GM18951 (cell line): ENCODE data around the gene SMC1B.

ENCODE experiments used
- POLR2A ChIP-seq: IDR thresholded peaks from 4 replicates; pipeline ENCODE4 v1.6.1; 2011; ENCODE audit warnings: mild to moderate bottlenecking; ENCODE audit not compliant: insufficient read length, insufficient read depth; ENCODE audit errors: extremely low read depth
- in situ Hi-C: fragments of 300-500 bp; cut with MboI; formaldehyde crosslinking; loops from one replicate; pipeline ENCODE4 v1.12.0; 2022; ENCODE audit warnings: low sequenced_read_pairs, mixed read lengths, inconsistent platforms; ENCODE audit not compliant: unreplicated experiment

Gene SMC1B

GRCh38 chr22:45324311-45324711 is 89.1 kb downstream of the SMC1B start:
- no peak for TF ChIP-seq POLR2A
- in situ Hi-C loops, result no loop called here

GRCh38 chr22:45323695-45324094 is 89.7 kb downstream of the SMC1B start:
- in situ Hi-C loops, result no loop called here
- TF ChIP-seq POLR2A, result no peak

DNA sequence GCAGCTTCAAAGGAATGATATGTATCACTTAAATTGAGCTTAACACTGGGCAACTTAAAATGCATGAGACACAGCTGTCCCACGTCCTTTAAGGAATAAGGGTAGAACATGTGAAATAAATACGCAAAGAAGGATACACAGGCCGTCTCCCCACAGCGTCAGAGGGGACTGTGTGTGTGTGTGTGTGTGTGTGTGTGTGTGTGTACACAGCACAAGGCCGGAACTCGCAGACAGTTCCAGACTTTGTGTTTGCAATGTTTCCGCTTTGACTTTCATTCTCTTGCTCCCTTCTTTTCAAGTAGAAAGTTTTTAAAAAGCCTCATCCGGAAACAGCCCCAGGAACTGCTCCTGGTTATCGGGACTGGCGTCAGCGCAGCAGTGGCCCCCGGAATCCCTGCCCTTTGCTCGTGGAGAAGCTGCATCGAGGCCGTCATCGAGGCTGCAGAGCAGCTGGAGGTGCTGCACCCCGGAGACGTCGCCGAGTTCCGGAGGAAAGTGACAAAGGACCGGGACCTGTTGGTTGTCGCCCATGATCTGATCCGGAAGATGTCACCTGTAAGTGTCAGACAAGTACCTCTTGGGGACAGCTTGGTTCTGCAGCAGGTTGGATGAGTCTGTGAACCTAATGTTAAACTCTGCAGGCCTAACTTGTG is 90.4 kb downstream of the SMC1B start:
- in situ Hi-C loops, result no loop called here
- no peak for TF ChIP-seq POLR2A

DNA sequence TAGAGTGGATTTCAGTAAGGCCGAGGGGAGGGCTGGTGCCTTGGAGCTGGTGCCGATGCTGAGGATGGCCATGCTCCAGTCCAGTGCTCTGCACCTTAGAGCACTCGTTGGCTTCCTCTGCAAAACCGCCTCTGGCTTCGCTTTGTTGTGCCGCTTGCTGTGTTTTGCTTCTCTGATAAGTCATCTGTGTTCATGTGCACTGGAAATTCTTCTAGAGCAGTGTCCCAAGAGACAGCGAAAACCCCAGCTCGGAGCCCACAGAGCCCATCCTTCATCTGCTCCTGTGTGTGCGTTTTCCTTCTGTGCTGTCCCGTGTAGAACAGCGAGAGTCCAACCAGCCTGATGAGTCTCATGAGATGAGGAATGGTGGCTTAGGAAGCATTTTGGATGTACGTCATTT is 91.6 kb downstream of the SMC1B start:
- in situ Hi-C loops, result no loop called here
- TF ChIP-seq POLR2A, result no peak

DNA sequence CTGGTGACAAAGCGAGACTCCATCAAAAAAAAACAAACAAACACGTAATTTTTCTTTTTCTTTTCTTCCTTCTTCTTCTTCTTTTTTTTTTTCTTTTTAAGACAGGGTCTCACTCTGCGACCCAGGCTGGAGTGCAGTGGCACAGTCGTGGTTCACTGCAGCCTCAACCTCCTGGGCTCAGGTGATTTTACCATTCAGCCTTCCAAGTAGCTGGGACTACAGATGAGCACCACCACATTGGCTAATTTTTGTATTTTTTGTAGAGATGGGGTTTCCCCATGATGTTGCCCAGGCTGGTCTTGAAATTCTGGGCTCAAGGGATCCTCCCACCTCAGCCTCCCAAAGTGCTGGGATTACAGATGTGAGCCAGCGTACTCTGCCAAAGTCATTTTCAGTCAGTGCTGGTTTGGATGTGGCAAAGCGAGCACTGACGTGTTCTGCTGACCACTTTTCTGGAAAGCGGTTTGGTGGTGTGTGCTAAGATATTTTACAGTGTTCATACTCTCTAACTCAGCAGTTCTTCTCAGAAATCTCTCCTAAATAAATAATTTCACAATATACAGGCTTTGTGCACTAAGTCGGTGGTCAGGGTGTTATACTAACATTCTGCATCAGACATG is 92.9 kb downstream of the SMC1B start:
- in situ Hi-C loops, result no loop called here
- TF ChIP-seq POLR2A, result no peak

DNA sequence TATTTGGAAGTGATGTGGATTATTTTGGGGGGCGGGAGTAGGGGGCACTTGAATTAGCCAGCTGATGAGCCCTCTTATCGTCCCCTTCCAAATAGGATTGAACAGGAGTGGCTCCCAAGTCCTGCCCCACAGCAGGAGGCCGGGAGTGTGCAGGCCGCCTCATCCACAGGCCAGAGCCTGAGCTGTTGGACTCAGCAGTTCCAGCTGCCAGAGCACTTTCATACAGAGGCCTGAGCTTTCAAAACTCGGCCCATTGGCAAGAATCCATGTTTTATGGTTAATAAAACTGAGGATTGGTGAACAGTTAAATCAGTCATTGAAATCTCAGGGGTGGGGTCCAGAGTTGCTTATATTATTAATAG is 94.1 kb downstream of the SMC1B start:
- in situ Hi-C loops, result no loop called here
- no peak for TF ChIP-seq POLR2A

GRCh38 chr22:45318558-45319323 is 94.7 kb downstream of the SMC1B start:
- TF ChIP-seq POLR2A, result no peak
- in situ Hi-C loops, result no loop called here

GRCh38 chr22:45318168-45318557 is 95.2 kb downstream of the SMC1B start:
- in situ Hi-C loops, result no loop called here
- TF ChIP-seq POLR2A, result no peak

DNA sequence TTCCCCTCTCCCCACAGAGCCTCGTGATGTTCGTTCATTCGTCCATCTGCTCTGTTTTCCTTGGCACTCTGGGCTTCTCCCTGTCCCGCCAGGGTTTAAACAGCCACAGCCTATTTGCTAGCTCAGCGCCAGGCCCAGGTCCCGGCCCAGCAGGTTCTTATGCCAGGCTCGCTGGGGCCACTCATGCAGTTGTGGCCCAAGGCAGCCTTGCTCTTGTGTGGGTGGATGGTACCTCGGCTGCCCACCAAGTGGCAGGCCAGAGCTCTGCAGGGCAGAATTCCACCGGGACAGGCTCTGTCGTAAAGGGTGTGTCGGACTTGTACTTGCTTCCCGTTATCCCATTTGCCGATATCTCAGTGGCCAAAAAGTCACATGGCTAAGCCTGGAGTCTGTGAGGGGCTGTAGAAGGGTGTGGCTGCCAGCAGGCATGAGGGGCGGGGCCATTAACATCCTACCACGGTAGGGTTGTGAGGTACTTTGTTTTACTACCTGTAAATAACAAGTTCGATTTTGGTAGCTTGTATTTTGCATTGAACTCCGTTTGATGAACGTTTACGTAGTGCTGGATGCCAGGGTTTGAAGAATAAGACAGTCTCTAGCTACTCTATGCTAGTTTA is 95.7 kb downstream of the SMC1B start:
- in situ Hi-C loops, result no loop called here
- no peak for TF ChIP-seq POLR2A

GRCh38 chr22:45316796-45317526 is 96.4 kb downstream of the SMC1B start:
- in situ Hi-C loops, result no loop called here
- TF ChIP-seq POLR2A, result no peak

DNA sequence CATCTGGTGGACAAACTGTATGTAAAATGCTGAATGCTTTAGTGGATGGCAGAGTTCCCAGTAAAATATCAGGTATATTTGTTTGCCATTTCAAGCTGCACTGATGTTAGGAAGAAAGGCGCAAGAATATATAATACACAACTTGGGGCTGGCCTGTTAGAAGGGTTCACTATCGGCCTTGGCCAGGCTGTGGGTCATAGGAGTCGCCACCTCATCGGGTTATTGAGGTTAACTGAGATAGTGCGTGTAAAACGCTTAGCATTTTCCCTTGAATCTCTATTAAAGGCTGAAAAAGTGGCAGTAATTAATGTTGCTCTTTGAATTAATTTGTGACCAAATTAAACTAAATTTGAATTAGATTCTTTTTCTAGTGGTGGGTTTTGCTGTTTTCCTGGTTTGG is 98.6 kb downstream of the SMC1B start:
- in situ Hi-C loops, result no loop called here
- no peak for TF ChIP-seq POLR2A

- in situ Hi-C loops, result no loop called here
- no peak for TF ChIP-seq POLR2A
Observed at GRCh38 chr22:45314054-45314721, 99.2 kb downstream of the SMC1B start.
